Liver (tissue), 9 donors: Measurements from ENCODE around the gene FICD. TPM values are rescaled to one million over a fixed set of nuclear protein-coding genes. Genes with fewer than 3 reads are reported as not detected.
A peak's percentile ranks its signal among the peaks of the same experiment; 100 is the strongest.

Experiments
- DNase-seq: peaks from one replicate; pipeline ENCODE4 v3.0.0-alpha.2; 2017; ENCODE audit warnings: low spot score
- H3K27ac ChIP-seq, 2 donors: one replicate each; pipeline ENCODE4 v1.7.0; 2013; ENCODE audit warnings: inconsistent platforms in 2 of 2, low read length in 2 of 2, control low read depth in 1 of 2, low read depth in 1 of 2, mild to moderate bottlenecking in 1 of 2
- H3K27me3 ChIP-seq, 4 donors: one replicate each; pipeline versions ENCODE4 v1.6.1 to v1.7.0; 2013; ENCODE audit warnings: low read length in 3 of 4, inconsistent platforms in 1 of 4, mild to moderate bottlenecking in 1 of 4, moderate library complexity in 1 of 4; ENCODE audit not compliant: control insufficient read depth in 4 of 4, insufficient read depth in 4 of 4
- H3K36me3 ChIP-seq, 4 donors: one replicate each; pipeline versions ENCODE4 v1.6.1 to v1.7.0; 2013; ENCODE audit warnings: low read length in 3 of 4, mild to moderate bottlenecking in 3 of 4, low read depth in 1 of 4, moderate library complexity in 1 of 4; ENCODE audit not compliant: control insufficient read depth in 4 of 4, insufficient read depth in 3 of 4
- H3K4me1 ChIP-seq, 4 donors: one replicate each; pipeline versions ENCODE4 v1.6.1 to v1.7.0; 2013; ENCODE audit warnings: low read length in 3 of 4, mild to moderate bottlenecking in 3 of 4, moderate library complexity in 1 of 4; ENCODE audit not compliant: control insufficient read depth in 4 of 4, insufficient read depth in 4 of 4
- H3K4me3 ChIP-seq, 3 donors: one replicate each; pipeline versions ENCODE4 v1.6.1 to v1.7.0; 2013; ENCODE audit warnings: low read length in 3 of 3, control low read depth in 1 of 3, low read depth in 1 of 3, mild to moderate bottlenecking in 1 of 3
- H3K9ac ChIP-seq, 2 donors: one replicate each; pipeline ENCODE4 v1.7.0; 2013; ENCODE audit warnings: low read length in 2 of 2, mild to moderate bottlenecking in 2 of 2, moderate library complexity in 2 of 2, control low read depth in 1 of 2, low read depth in 1 of 2
- H3K9me3 ChIP-seq, 4 donors: one replicate each; pipeline versions ENCODE4 v1.6.1 to v1.7.0; 2013; ENCODE audit warnings: low read length in 3 of 4; ENCODE audit not compliant: control insufficient read depth in 4 of 4
- EGR1 ChIP-seq, 2 donors: IDR thresholded peaks; 2 replicates each; pipeline ENCODE4 v1.6.1; 2016 to 2018; ENCODE audit warnings: antibody characterized with exemption in 2 of 2, low read depth in 2 of 2
- FOXA1 ChIP-seq: IDR thresholded peaks from 2 replicates; pipeline ENCODE4 v1.6.1; 2016; ENCODE audit warnings: antibody characterized with exemption
- FOXA2 ChIP-seq: IDR thresholded peaks from 2 replicates; pipeline ENCODE4 v1.6.1; 2016; ENCODE audit warnings: antibody characterized with exemption
- GABPA ChIP-seq, 2 donors: IDR thresholded peaks in 1 of 2; conservative IDR thresholded peaks in 1 of 2; 2 replicates each; pipeline ENCODE4 v1.6.1; 2016; ENCODE audit warnings: antibody characterized with exemption in 2 of 2, mild to moderate bottlenecking in 1 of 2, moderate library complexity in 1 of 2
- HNF4A ChIP-seq, 2 donors: conservative IDR thresholded peaks; 2 replicates each; pipeline ENCODE4 v1.6.1; 2016; ENCODE audit warnings: antibody characterized with exemption in 2 of 2, mild to moderate bottlenecking in 2 of 2
- JUND ChIP-seq, 2 donors: IDR thresholded peaks; 2 replicates each; pipeline ENCODE4 v1.6.1; 2016; ENCODE audit warnings: antibody characterized with exemption in 2 of 2
- NR2F2 ChIP-seq: IDR thresholded peaks from 2 replicates; pipeline ENCODE4 v1.6.1; 2016; ENCODE audit warnings: antibody characterized with exemption
- RAD21 ChIP-seq, 2 donors: IDR thresholded peaks; 2 replicates each; pipeline ENCODE4 v1.6.1; 2016; ENCODE audit warnings: antibody characterized with exemption in 2 of 2, mild to moderate bottlenecking in 2 of 2
- RXRA ChIP-seq, 2 donors: IDR thresholded peaks; 2 replicates each; pipeline ENCODE4 v1.6.1; 2017 to 2018; ENCODE audit warnings: antibody characterized with exemption in 2 of 2, mild to moderate bottlenecking in 1 of 2
- SP1 ChIP-seq: IDR thresholded peaks from 2 replicates; pipeline ENCODE4 v1.6.1; 2018; ENCODE audit warnings: antibody characterized with exemption, mild to moderate bottlenecking
- YY1 ChIP-seq: IDR thresholded peaks from 2 replicates; pipeline ENCODE4 v1.6.1; 2016; ENCODE audit warnings: antibody characterized with exemption, mild to moderate bottlenecking
- WGBS: extraction: QIAGEN DNeasy Blood & Tissue Kit; methylation state at CpG from one replicate; pipeline ENCODE4 v1.1.7; 2013; 5-methylcytosine and 5-hydroxymethylcytosine counted together
- polyA plus RNA-seq, 2 donors: library from polyadenylated mRNA; stranded (reverse) in 1 of 2; unstranded in 1 of 2; fragments of 200-250 nt in 1 of 2; fragments of >200 nt in 1 of 2; fragmentation: Nextera tagmentation in 1 of 2; extraction: Ambion mirVana in 1 of 2; gene quantifications; one replicate each; pipeline versions ENCODE4 v1.2.1 to v1.2.3, GENCODE V29; 2013 to 2015
- total RNA-seq, 2 donors: library from RNA; depleted of rRNA; stranded (reverse); fragments of >200 nt; gene quantifications; one replicate each; pipeline ENCODE4 v1.2.3, GENCODE V29; 2014
- TF ChIP-seq, protein P1 (sequence below): IDR thresholded peaks from 2 replicates; pipeline ENCODE4 v1.6.1; 2016; ENCODE audit warnings: antibody characterized with exemption
- TF ChIP-seq, protein P2 (sequence below): IDR thresholded peaks from 2 replicates; pipeline ENCODE4 v1.6.1; 2016; ENCODE audit warnings: antibody characterized with exemption
- TF ChIP-seq, protein P3 (sequence below): fragments of 150-350 bp; IDR thresholded peaks from 2 replicates; pipeline ENCODE4 v1.5.1; 2017; ENCODE audit warnings: improper control_type of control experiment, low read depth, low read length; ENCODE audit not compliant: missing input control
- TF ChIP-seq, protein P4 (sequence below): IDR thresholded peaks from 2 replicates; pipeline ENCODE4 v1.6.1; 2016; ENCODE audit warnings: antibody characterized with exemption
- TF ChIP-seq, protein P5 (sequence below): IDR thresholded peaks from 2 replicates; pipeline ENCODE4 v1.6.1; 2016; ENCODE audit warnings: antibody characterized with exemption, mild to moderate bottlenecking
- donor health status: healthy.
- donor health status: healthy.
- donor health status: healthy.
- donor health status: healthy.
- donor health status: healthy.

The FICD gene
- total and polyA plus RNA-seq, 4 donors: 3.6 to 20.9 (median 6.6) TPM

DNA sequence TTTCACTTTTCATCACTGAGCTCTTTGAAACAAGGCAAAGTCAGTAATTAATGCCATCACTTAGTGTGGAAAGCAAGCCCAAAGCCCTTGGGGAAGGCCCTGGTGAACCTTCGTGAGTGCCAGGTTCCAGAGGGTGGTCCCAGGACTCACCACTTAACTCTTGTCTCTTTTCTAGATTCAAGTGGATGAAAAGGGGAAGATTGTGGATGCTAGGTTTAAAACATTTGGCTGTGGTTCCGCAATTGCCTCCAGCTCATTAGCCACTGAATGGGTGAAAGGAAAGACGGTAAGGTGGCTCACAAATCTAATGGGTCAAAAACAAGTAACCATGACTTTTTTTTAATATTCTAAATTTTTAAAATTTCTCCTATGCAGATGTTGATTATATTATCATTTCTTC lies 50.1 kb downstream of the FICD start:
- DNase-seq: no peak
- TF ChIP-seq EGR1 (IDR thresholded peaks at IDR 0.05; ENCODE audit: low read depth in 2 of 2): no peak
- no peak for TF ChIP-seq JUND (IDR thresholded peaks at IDR 0.05)
- no peak for TF ChIP-seq FOXA1
- TF ChIP-seq, protein P1, sequence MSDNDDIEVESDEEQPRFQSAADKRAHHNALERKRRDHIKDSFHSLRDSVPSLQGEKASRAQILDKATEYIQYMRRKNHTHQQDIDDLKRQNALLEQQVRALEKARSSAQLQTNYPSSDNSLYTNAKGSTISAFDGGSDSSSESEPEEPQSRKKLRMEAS: no peak
- TF ChIP-seq, protein P2, sequence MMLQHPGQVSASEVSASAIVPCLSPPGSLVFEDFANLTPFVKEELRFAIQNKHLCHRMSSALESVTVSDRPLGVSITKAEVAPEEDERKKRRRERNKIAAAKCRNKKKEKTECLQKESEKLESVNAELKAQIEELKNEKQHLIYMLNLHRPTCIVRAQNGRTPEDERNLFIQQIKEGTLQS: no peak
- no peak for TF ChIP-seq YY1
- no peak for TF ChIP-seq RAD21 (IDR thresholded peaks at IDR 0.05)
- TF ChIP-seq, protein P3, sequence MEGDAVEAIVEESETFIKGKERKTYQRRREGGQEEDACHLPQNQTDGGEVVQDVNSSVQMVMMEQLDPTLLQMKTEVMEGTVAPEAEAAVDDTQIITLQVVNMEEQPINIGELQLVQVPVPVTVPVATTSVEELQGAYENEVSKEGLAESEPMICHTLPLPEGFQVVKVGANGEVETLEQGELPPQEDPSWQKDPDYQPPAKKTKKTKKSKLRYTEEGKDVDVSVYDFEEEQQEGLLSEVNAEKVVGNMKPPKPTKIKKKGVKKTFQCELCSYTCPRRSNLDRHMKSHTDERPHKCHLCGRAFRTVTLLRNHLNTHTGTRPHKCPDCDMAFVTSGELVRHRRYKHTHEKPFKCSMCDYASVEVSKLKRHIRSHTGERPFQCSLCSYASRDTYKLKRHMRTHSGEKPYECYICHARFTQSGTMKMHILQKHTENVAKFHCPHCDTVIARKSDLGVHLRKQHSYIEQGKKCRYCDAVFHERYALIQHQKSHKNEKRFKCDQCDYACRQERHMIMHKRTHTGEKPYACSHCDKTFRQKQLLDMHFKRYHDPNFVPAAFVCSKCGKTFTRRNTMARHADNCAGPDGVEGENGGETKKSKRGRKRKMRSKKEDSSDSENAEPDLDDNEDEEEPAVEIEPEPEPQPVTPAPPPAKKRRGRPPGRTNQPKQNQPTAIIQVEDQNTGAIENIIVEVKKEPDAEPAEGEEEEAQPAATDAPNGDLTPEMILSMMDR: no peak
- TF ChIP-seq, protein P4, sequence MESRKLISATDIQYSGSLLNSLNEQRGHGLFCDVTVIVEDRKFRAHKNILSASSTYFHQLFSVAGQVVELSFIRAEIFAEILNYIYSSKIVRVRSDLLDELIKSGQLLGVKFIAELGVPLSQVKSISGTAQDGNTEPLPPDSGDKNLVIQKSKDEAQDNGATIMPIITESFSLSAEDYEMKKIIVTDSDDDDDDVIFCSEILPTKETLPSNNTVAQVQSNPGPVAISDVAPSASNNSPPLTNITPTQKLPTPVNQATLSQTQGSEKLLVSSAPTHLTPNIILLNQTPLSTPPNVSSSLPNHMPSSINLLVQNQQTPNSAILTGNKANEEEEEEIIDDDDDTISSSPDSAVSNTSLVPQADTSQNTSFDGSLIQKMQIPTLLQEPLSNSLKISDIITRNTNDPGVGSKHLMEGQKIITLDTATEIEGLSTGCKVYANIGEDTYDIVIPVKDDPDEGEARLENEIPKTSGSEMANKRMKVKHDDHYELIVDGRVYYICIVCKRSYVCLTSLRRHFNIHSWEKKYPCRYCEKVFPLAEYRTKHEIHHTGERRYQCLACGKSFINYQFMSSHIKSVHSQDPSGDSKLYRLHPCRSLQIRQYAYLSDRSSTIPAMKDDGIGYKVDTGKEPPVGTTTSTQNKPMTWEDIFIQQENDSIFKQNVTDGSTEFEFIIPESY: no peak
- H3K4me1 ChIP-seq: peaks cover 2 to 34% (median 24%) of the 10 kb centered on the region in 4 donors

DNA sequence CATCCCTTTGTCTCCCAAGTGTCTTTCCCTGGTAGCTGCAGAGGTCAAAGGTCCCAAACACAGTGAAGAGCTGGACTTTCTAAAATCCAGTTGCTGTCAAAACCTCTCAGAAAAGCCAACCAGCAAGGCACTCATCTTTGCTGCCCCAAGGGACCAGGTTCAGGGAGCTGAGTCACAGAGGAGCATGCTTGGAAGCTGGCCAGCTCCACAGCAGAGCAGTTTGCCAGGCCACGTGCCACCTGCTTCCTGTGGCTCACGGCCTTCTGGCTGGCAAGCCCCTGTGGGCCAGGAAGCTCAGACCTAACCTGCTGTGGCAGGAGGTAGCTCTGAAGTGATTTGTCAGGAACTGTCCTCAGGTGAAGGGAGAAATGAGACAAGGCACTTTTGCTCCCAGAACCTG lies 50.9 kb downstream of the FICD start:
- TF ChIP-seq FOXA1 (no peak), RAD21 (IDR thresholded peaks at IDR 0.05) (peak; percentile 10 to 13), GABPA (IDR thresholded peaks at IDR 0.05 in 1 of 2, conservative IDR thresholded peaks at IDR 0.05 in 1 of 2) (peak in 1 of 2 donors; percentile 73), SP1 (no peak), JUND (IDR thresholded peaks at IDR 0.05) (peak in 1 of 2 donors; percentile 44), RXRA (IDR thresholded peaks at IDR 0.05) (peak in 1 of 2 donors; percentile 23), YY1 (peak; percentile 28), HNF4A (conservative IDR thresholded peaks at IDR 0.05) (peak; percentile 28 to 36), FOXA2 (no peak), NR2F2 (no peak)
- TF ChIP-seq, protein P2: no peak
- TF ChIP-seq, protein P3: no peak
- TF ChIP-seq, protein P1: peak; percentile 26
- TF ChIP-seq, protein P5, sequence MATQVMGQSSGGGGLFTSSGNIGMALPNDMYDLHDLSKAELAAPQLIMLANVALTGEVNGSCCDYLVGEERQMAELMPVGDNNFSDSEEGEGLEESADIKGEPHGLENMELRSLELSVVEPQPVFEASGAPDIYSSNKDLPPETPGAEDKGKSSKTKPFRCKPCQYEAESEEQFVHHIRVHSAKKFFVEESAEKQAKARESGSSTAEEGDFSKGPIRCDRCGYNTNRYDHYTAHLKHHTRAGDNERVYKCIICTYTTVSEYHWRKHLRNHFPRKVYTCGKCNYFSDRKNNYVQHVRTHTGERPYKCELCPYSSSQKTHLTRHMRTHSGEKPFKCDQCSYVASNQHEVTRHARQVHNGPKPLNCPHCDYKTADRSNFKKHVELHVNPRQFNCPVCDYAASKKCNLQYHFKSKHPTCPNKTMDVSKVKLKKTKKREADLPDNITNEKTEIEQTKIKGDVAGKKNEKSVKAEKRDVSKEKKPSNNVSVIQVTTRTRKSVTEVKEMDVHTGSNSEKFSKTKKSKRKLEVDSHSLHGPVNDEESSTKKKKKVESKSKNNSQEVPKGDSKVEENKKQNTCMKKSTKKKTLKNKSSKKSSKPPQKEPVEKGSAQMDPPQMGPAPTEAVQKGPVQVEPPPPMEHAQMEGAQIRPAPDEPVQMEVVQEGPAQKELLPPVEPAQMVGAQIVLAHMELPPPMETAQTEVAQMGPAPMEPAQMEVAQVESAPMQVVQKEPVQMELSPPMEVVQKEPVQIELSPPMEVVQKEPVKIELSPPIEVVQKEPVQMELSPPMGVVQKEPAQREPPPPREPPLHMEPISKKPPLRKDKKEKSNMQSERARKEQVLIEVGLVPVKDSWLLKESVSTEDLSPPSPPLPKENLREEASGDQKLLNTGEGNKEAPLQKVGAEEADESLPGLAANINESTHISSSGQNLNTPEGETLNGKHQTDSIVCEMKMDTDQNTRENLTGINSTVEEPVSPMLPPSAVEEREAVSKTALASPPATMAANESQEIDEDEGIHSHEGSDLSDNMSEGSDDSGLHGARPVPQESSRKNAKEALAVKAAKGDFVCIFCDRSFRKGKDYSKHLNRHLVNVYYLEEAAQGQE: no peak
- TF ChIP-seq, protein P4: no peak
- no peaks in the 10 kb centered on the region for H3K9me3 ChIP-seq
- H3K4me1 ChIP-seq: peaks cover 2 to 29% (median 20%) of the 10 kb centered on the region in 4 donors
- H3K36me3 ChIP-seq: peaks cover 0 to 36% (median 27%) of the 10 kb centered on the region in 4 donors
- DNase-seq: no peak
- H3K4me3 ChIP-seq: no peak overlapping the region
- no peak overlapping the region for H3K9ac ChIP-seq
- no peaks in the 10 kb centered on the region for H3K27me3 ChIP-seq
- peak overlapping the region; percentile 22 to 50 for H3K27ac ChIP-seq
- WGBS: 5% methylated on average over 2 of the region's 2 CpGs

More for the DNA sequence above, 50.1 kb downstream of the FICD start:
- WGBS: 90% methylated on average over 3 of the region's 3 CpGs
- H3K27me3 ChIP-seq: no peaks in the 10 kb centered on the region
- no peak overlapping the region for H3K4me3 ChIP-seq
- H3K36me3 ChIP-seq: peaks cover 0 to 35% (median 27%) of the 10 kb centered on the region in 4 donors
- no peak overlapping the region for H3K27ac ChIP-seq
- no peak overlapping the region for H3K9ac ChIP-seq
- no peaks in the 10 kb centered on the region for H3K9me3 ChIP-seq
